ENCODE data around the gene MCL1. TPM values are rescaled to one million over a fixed set of nuclear protein-coding genes. Genes with fewer than 3 reads are reported as not detected.
A peak's percentile ranks its signal among the peaks of the same experiment; 100 is the strongest.

Gene MCL1
- total RNA-seq, 1 donor from 2014 or later: 268 TPM

DNA sequence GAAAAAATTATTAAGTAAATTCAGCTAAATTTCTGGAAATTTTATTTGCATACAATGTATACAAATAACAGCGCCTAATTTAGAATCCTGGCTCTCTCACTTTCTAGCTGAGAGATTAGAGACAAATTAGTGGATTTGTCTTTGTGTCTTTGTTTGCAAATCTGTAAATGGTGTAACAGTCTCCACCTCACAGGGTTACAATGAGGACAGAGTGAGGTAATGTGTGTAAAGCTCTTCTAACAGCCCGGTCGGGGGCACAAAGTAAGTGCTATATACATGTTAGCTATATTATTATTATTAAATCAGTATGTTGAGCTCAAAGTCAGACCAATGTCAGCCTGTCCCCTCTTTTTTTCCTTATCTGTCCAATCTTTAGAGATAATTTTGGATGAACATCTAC is 35.2 kb downstream of the MCL1 start:
- H3K9me3 Mint-ChIP-seq: no peaks in the 10 kb centered on the region
- no peaks in the 10 kb centered on the region for H3K27me3 Mint-ChIP-seq (ENCODE audit: low read depth)
- H3K27ac Mint-ChIP-seq: no peak overlapping the region
- H3K4me1 Mint-ChIP-seq: peaks cover 13% of the 10 kb centered on the region
- TF ChIP-seq, protein P1, sequence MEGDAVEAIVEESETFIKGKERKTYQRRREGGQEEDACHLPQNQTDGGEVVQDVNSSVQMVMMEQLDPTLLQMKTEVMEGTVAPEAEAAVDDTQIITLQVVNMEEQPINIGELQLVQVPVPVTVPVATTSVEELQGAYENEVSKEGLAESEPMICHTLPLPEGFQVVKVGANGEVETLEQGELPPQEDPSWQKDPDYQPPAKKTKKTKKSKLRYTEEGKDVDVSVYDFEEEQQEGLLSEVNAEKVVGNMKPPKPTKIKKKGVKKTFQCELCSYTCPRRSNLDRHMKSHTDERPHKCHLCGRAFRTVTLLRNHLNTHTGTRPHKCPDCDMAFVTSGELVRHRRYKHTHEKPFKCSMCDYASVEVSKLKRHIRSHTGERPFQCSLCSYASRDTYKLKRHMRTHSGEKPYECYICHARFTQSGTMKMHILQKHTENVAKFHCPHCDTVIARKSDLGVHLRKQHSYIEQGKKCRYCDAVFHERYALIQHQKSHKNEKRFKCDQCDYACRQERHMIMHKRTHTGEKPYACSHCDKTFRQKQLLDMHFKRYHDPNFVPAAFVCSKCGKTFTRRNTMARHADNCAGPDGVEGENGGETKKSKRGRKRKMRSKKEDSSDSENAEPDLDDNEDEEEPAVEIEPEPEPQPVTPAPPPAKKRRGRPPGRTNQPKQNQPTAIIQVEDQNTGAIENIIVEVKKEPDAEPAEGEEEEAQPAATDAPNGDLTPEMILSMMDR (IDR thresholded peaks at IDR 0.05; ENCODE audit: unreplicated experiment): no peak
- no peak for DNase-seq (ENCODE audit: low spot score in 2 of 2, unreplicated experiment in 2 of 2)
- H3K4me3 Mint-ChIP-seq: no peak overlapping the region
- no peaks in the 10 kb centered on the region for H3K36me3 Mint-ChIP-seq

DNA sequence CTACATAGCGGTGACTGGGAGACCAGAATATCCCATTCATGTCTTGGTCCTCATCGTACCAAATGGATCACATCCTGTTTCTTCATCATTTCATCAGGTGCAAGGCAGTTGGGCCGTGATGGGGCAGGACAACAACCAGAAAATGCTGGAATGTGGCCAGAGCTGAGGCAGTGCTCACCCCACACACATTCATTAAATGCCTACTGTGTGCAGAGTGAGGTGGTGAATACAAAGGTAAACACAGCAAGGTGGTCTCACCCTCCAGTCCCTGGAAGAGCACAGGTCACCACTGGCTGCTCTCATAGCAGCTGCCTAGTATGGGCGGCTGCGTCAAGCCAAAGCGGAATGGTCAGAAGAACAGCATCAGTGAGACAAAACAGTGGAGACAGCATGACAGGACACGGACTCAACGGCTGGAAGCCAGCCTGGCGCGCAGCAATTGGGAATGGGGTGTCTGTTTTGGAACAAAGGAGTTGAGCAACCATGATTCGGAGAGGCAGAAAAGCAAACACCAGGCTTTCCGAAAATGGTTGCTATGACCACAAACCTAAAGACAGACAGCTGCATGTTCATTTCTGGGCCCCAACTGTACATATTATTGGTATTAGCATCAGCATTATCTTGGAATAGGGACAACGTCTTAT is 35.8 kb downstream of the MCL1 start:
- TF ChIP-seq, protein P1 (IDR thresholded peaks at IDR 0.05; ENCODE audit: unreplicated experiment): no peak
- Mint-ChIP-seq H3K36me3 (no peaks in the 10 kb centered on the region), H3K9me3 (no peaks in the 10 kb centered on the region), H3K27ac (no peak overlapping the region), H3K4me3 (no peak overlapping the region), H3K27me3 (ENCODE audit: low read depth) (no peaks in the 10 kb centered on the region), H3K4me1 (peaks cover 16% of the 10 kb centered on the region)
- DNase-seq (ENCODE audit: low spot score in 2 of 2, unreplicated experiment in 2 of 2): no peak

DNA sequence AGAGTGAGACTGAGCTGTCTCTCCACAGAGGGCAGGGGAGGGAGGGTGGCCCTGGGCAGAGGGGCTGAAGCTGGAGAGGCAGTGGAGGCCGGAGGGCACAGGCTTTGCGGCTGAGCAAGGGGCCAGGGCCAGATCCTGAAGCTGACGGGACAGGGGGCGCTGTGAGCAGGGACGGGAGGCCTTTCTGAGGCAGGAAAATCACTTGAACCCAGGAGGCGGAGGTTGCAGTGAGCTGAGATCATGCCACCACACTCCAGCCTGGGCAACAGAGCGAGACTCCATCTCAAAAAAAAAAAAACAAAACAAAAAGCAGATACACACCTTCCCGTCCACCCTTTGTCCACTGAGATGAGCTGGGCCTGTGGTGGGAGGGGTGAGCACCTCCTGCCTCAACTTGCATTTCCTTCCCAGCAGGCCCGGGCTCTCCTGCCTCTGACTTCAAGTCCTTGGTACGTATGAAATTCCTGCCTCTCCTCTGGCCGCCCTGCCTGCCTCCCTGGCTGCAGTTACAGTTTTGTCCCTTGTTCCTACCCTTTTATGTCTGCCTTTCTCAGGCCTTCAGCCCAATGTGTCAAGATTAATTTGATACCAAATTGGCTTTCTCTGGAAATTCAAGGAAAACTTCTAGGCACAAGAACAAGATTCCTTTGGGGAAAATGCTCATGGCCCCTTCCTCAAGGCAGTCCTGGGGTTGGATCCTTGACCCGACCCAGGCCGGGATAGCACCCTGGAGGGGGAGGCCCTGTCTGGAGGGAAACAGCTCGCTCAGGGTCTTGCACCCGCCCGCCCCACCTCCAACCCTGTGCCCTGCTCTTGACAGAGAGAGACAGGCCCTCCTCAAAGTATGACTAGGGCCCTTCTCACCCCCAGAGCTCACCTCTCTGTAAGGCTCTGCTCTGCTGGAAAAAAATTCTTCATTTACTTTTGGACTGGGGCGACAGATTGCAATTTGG is 41.4 kb downstream of the MCL1 start:
- Mint-ChIP-seq H3K27me3 (ENCODE audit: low read depth) (no peaks in the 10 kb centered on the region), H3K27ac (peak overlapping the region; percentile 85), H3K9me3 (no peaks in the 10 kb centered on the region), H3K4me3 (no peak overlapping the region), H3K4me1 (peaks cover 17% of the 10 kb centered on the region), H3K36me3 (no peaks in the 10 kb centered on the region)
- DNase-seq (ENCODE audit: low spot score in 2 of 2, unreplicated experiment in 2 of 2): no peak
- TF ChIP-seq, protein P1 (IDR thresholded peaks at IDR 0.05; ENCODE audit: unreplicated experiment): no peak

DNA sequence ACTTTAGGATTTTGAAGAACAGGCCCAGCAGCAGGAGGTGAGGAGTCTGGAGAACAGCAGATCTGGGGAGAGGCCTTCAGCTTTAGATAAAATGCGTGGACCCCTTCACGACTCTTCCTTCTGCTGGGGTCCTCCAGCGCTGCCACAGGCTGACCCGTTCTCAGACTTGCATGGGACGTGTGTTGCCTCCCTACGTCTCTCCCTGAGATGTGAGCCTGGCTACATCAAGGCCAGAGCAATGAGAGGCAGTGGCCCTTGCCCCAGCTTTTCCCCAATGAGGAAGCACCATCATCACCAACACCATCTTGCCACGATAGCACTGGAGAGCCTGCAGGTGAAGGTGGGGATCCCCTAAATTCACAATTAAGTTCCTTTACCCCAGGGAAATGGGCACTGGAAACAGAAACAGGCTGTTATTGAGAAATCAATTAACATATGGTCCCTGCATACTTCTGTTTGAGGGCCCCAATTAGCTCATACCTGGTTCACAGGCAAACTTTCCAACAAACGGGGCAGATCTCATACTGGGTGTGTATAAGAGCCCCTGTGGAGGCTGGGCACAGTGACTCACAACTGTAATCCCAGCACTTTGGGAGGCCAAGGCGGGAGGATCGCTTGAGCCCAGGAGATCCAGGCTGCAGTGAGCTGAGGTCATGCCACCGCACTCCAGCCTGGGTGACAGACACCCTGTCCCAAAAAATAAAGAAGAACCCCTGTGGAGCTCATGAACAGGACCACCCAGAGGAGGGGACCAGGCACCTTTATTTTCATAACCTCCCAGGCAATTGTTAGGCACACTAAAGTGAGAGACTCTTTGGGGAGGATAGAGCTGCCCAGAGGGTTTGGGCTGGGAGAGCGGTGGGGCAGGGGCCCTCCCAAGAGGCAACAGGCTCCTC is 42.3 kb downstream of the MCL1 start:
- TF ChIP-seq, protein P1 (IDR thresholded peaks at IDR 0.05; ENCODE audit: unreplicated experiment): no peak
- no peaks in the 10 kb centered on the region for H3K27me3 Mint-ChIP-seq (ENCODE audit: low read depth)
- no peaks in the 10 kb centered on the region for H3K36me3 Mint-ChIP-seq
- H3K4me3 Mint-ChIP-seq: no peak overlapping the region
- DNase-seq (ENCODE audit: low spot score in 2 of 2, unreplicated experiment in 2 of 2): no peak
- peak overlapping the region; percentile 61 for H3K27ac Mint-ChIP-seq
- peaks cover 24% of the 10 kb centered on the region for H3K4me1 Mint-ChIP-seq
- H3K9me3 Mint-ChIP-seq: no peaks in the 10 kb centered on the region

DNA sequence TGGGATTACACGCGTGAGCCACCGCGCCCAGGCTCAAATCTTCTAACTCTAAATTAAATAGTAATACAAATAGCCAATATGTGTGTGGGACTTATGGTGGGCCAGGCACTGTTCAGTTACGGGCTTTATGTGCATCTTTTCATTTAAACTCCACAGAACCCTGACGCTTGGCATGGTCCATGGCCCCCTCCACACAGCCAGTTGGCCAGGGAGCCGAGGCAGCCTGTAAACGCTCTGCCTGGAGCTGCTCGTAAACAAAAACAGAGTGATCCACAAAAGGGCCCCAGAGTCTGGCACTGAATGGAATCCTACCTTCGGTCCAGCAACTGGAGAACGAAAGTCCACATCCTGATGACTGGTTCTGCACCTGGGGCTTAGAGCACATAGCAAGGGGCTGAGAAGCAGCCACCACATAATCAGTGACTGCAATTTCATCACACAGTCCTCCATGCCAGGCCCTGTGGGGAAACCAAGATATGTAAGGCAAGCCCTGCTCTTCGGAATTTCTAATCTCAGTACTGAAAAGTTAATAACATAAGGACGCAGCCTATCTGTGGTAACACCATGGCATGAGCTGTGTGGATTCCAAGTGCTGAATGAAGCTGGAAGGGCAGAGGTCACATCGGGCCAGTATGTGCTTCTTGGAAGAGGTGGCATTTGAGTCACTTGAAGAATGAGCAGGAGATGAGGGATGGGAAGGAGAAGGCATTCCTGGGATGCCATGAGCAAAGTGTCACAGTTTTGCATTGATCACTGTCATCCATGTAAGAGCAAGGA is 43.7 kb downstream of the MCL1 start:
- Mint-ChIP-seq H3K4me3 (no peak overlapping the region), H3K27me3 (ENCODE audit: low read depth) (no peaks in the 10 kb centered on the region), H3K36me3 (no peaks in the 10 kb centered on the region), H3K27ac (peak overlapping the region; percentile 22), H3K4me1 (peaks cover 24% of the 10 kb centered on the region), H3K9me3 (no peaks in the 10 kb centered on the region)
- TF ChIP-seq, protein P1 (IDR thresholded peaks at IDR 0.05; ENCODE audit: unreplicated experiment): no peak
- DNase-seq (ENCODE audit: low spot score in 2 of 2, unreplicated experiment in 2 of 2): no peak

All from mesothelial cell of epicardium (in vitro differentiated cells).